Liver (tissue), 3 donors: ENCODE measurements around the gene SPTLC1.

Source experiments
- GABPA ChIP-seq, 2 donors: IDR thresholded peaks in 1 of 2; conservative IDR thresholded peaks in 1 of 2; 2 replicates each; pipeline ENCODE4 v1.6.1; 2016; ENCODE audit warnings: antibody characterized with exemption in 2 of 2, mild to moderate bottlenecking in 1 of 2, moderate library complexity in 1 of 2
- HNF4G ChIP-seq: IDR thresholded peaks from 2 replicates; pipeline ENCODE4 v1.6.1; 2016; ENCODE audit warnings: antibody characterized with exemption
- RAD21 ChIP-seq, 2 donors: IDR thresholded peaks; 2 replicates each; pipeline ENCODE4 v1.6.1; 2016; ENCODE audit warnings: antibody characterized with exemption in 2 of 2, mild to moderate bottlenecking in 2 of 2
- RXRA ChIP-seq, 2 donors: IDR thresholded peaks; 2 replicates each; pipeline ENCODE4 v1.6.1; 2017 to 2018; ENCODE audit warnings: antibody characterized with exemption in 2 of 2, mild to moderate bottlenecking in 1 of 2
- YY1 ChIP-seq: IDR thresholded peaks from 2 replicates; pipeline ENCODE4 v1.6.1; 2016; ENCODE audit warnings: antibody characterized with exemption, mild to moderate bottlenecking
- ZBTB33 ChIP-seq: IDR thresholded peaks from 2 replicates; pipeline ENCODE4 v1.6.1; 2016; ENCODE audit warnings: antibody characterized with exemption
- TF ChIP-seq, protein P1 (sequence below): fragments of 150-350 bp; IDR thresholded peaks from 2 replicates; pipeline ENCODE4 v1.5.1; 2017; ENCODE audit warnings: improper control_type of control experiment, low read depth, low read length; ENCODE audit not compliant: missing input control
- TF ChIP-seq, protein P2 (sequence below): IDR thresholded peaks from 2 replicates; pipeline ENCODE4 v1.6.1; 2016; ENCODE audit warnings: antibody characterized with exemption
- TF ChIP-seq, protein P3 (sequence below): IDR thresholded peaks from 2 replicates; pipeline ENCODE4 v1.6.1; 2016; ENCODE audit warnings: antibody characterized with exemption
- TF ChIP-seq, protein P4 (sequence below): IDR thresholded peaks from 2 replicates; pipeline ENCODE4 v1.6.1; 2016; ENCODE audit warnings: antibody characterized with exemption, mild to moderate bottlenecking
- donor health status: healthy.
- donor health status: healthy.

DNA sequence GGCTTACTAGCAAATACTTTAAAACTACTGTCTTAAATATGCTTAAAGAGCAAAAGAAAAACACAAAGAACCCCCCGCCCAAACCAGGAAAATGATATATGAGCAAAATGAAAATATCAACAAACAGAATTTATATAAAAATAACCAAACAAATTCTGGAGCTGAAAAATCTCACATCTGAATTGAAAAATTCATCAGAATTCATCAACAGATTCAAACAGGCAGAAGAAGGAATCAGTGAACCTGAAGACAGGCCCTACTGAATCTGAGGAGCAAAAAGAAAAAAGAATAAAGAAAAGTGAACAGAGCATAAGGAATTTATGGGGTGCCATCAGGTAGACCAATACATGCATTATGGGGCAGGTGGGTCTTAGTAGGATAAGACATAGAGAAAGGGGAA lies 49.8 kb upstream of the SPTLC1 start:
- TF ChIP-seq, protein P1, sequence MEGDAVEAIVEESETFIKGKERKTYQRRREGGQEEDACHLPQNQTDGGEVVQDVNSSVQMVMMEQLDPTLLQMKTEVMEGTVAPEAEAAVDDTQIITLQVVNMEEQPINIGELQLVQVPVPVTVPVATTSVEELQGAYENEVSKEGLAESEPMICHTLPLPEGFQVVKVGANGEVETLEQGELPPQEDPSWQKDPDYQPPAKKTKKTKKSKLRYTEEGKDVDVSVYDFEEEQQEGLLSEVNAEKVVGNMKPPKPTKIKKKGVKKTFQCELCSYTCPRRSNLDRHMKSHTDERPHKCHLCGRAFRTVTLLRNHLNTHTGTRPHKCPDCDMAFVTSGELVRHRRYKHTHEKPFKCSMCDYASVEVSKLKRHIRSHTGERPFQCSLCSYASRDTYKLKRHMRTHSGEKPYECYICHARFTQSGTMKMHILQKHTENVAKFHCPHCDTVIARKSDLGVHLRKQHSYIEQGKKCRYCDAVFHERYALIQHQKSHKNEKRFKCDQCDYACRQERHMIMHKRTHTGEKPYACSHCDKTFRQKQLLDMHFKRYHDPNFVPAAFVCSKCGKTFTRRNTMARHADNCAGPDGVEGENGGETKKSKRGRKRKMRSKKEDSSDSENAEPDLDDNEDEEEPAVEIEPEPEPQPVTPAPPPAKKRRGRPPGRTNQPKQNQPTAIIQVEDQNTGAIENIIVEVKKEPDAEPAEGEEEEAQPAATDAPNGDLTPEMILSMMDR = no peak
- TF ChIP-seq HNF4G (no peak), RAD21 (IDR thresholded peaks at IDR 0.05) (no peak), ZBTB33 (no peak), YY1 (no peak), GABPA (IDR thresholded peaks at IDR 0.05 in 1 of 2, conservative IDR thresholded peaks at IDR 0.05 in 1 of 2) (no peak), RXRA (IDR thresholded peaks at IDR 0.05) (no peak)
- TF ChIP-seq, protein P2, sequence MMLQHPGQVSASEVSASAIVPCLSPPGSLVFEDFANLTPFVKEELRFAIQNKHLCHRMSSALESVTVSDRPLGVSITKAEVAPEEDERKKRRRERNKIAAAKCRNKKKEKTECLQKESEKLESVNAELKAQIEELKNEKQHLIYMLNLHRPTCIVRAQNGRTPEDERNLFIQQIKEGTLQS = no peak
- TF ChIP-seq, protein P3, sequence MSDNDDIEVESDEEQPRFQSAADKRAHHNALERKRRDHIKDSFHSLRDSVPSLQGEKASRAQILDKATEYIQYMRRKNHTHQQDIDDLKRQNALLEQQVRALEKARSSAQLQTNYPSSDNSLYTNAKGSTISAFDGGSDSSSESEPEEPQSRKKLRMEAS = no peak
- TF ChIP-seq, protein P4, sequence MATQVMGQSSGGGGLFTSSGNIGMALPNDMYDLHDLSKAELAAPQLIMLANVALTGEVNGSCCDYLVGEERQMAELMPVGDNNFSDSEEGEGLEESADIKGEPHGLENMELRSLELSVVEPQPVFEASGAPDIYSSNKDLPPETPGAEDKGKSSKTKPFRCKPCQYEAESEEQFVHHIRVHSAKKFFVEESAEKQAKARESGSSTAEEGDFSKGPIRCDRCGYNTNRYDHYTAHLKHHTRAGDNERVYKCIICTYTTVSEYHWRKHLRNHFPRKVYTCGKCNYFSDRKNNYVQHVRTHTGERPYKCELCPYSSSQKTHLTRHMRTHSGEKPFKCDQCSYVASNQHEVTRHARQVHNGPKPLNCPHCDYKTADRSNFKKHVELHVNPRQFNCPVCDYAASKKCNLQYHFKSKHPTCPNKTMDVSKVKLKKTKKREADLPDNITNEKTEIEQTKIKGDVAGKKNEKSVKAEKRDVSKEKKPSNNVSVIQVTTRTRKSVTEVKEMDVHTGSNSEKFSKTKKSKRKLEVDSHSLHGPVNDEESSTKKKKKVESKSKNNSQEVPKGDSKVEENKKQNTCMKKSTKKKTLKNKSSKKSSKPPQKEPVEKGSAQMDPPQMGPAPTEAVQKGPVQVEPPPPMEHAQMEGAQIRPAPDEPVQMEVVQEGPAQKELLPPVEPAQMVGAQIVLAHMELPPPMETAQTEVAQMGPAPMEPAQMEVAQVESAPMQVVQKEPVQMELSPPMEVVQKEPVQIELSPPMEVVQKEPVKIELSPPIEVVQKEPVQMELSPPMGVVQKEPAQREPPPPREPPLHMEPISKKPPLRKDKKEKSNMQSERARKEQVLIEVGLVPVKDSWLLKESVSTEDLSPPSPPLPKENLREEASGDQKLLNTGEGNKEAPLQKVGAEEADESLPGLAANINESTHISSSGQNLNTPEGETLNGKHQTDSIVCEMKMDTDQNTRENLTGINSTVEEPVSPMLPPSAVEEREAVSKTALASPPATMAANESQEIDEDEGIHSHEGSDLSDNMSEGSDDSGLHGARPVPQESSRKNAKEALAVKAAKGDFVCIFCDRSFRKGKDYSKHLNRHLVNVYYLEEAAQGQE = no peak
